ENCODE data around the gene DGKI. TPM values are rescaled to one million over a fixed set of nuclear protein-coding genes. Genes with fewer than 3 reads are reported as not detected.

Gene DGKI
- total RNA-seq, 2 experiments from 2014 or later: 0.46 TPM; not detected in 1

DNA sequence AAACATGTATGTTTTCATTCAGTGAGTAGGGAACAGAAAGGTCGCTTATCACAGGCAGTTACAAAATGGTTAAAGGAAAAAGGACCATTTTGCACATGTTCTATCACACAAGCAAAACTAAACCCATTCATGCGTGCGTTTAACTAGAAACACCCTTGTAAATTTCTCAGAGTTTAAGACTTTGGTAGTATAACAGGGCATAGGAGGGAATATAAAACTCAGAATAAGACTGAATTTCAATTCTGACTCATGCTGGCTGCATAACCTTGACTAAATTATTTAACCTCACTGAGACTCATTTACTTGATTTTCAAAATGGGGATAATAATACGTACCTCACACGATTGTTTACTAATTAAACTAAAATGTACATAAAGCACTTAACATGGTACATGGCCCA lies 259.4 kb downstream of the DGKI start:
- H3K9me2 ChIP-seq (ENCODE audit: insufficient read depth, low read length): no peaks in the 10 kb centered on the region
- H4K20me1 ChIP-seq (ENCODE audit: insufficient read depth, low read length): no peaks in the 10 kb centered on the region
- H3K36me3 ChIP-seq (ENCODE audit: insufficient read depth, low read length): no peaks in the 10 kb centered on the region
- no peak overlapping the region for H2AFZ ChIP-seq (ENCODE audit: low read length)
- no peak overlapping the region for H3K27ac ChIP-seq (ENCODE audit: low read depth, low read length, poor library complexity, severe bottlenecking)
- ChIA-PET POLR2A (no interaction called here), CTCF (ENCODE audit: unreplicated experiment) (no interaction called here)
- TF ChIP-seq, protein P1, sequence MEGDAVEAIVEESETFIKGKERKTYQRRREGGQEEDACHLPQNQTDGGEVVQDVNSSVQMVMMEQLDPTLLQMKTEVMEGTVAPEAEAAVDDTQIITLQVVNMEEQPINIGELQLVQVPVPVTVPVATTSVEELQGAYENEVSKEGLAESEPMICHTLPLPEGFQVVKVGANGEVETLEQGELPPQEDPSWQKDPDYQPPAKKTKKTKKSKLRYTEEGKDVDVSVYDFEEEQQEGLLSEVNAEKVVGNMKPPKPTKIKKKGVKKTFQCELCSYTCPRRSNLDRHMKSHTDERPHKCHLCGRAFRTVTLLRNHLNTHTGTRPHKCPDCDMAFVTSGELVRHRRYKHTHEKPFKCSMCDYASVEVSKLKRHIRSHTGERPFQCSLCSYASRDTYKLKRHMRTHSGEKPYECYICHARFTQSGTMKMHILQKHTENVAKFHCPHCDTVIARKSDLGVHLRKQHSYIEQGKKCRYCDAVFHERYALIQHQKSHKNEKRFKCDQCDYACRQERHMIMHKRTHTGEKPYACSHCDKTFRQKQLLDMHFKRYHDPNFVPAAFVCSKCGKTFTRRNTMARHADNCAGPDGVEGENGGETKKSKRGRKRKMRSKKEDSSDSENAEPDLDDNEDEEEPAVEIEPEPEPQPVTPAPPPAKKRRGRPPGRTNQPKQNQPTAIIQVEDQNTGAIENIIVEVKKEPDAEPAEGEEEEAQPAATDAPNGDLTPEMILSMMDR (conservative IDR thresholded peaks at IDR 0.05; ENCODE audit: low read length): no peak
- TF ChIP-seq EZH2phosphoT487 (IDR thresholded peaks at IDR 0.05; ENCODE audit: borderline replicate concordance, low read depth, low read length): no peak
- intact Hi-C loops (cut with micrococcal nuclease; ENCODE audit: unreplicated experiment): no loop called here
- no peak for DNase-seq (ENCODE audit: low spot score)
- no peaks in the 10 kb centered on the region for H3K9me3 ChIP-seq (ENCODE audit: low read length)
- no peak overlapping the region for H3K4me2 ChIP-seq (ENCODE audit: low read length)
- H3K79me2 ChIP-seq (ENCODE audit: insufficient read depth, low read depth, low read length): no peaks in the 10 kb centered on the region
- no TSS peak for BruUV-seq (replicated peaks)
- H3K4me3 ChIP-seq (ENCODE audit: low read depth, low read length, poor library complexity, severe bottlenecking): no peak overlapping the region
- no peaks in the 10 kb centered on the region for H3K4me1 ChIP-seq (ENCODE audit: insufficient read depth, low read length, poor library complexity, severe bottlenecking)

DNA sequence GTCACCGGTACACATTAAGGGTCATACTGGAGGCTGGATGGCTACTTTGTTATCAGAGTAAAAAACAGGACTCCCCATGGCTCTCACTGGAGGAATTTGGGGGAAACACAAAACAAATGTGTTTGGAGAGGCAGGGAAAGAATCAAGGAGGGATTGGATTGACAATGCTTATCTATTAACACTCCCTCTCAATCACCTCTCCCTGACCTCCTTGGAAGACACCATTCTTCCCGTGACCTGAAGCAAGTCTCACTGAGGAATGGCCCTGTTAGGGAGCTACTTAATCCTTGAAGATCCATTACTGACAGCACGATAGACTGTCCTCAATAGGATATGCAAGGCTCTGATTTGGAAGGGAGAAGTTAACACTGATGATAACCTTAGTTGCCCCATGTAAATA lies 261.2 kb downstream of the DGKI start:
- no peak overlapping the region for H3K4me3 ChIP-seq (ENCODE audit: low read depth, low read length, poor library complexity, severe bottlenecking)
- H3K4me1 ChIP-seq (ENCODE audit: insufficient read depth, low read length, poor library complexity, severe bottlenecking): no peaks in the 10 kb centered on the region
- H3K9me3 ChIP-seq (ENCODE audit: low read length): no peaks in the 10 kb centered on the region
- no peak overlapping the region for H3K27ac ChIP-seq (ENCODE audit: low read depth, low read length, poor library complexity, severe bottlenecking)
- no peak overlapping the region for H3K4me2 ChIP-seq (ENCODE audit: low read length)
- no peaks in the 10 kb centered on the region for H4K20me1 ChIP-seq (ENCODE audit: insufficient read depth, low read length)
- intact Hi-C loops (cut with micrococcal nuclease; ENCODE audit: unreplicated experiment): no loop called here
- no peaks in the 10 kb centered on the region for H3K36me3 ChIP-seq (ENCODE audit: insufficient read depth, low read length)
- H2AFZ ChIP-seq (ENCODE audit: low read length): no peak overlapping the region
- TF ChIP-seq, protein P1 (conservative IDR thresholded peaks at IDR 0.05; ENCODE audit: low read length): no peak
- no peak for TF ChIP-seq EZH2phosphoT487 (IDR thresholded peaks at IDR 0.05; ENCODE audit: borderline replicate concordance, low read depth, low read length)
- CTCF ChIA-PET (ENCODE audit: unreplicated experiment): no interaction called here
- BruUV-seq (replicated peaks): no TSS peak
- POLR2A ChIA-PET: interaction anchor here (0.5 kb wide), 1 partner anchor 24 kb away, joined by 3 read pairs; no protein-coding TSS in a partner anchor
- no peaks in the 10 kb centered on the region for H3K79me2 ChIP-seq (ENCODE audit: insufficient read depth, low read depth, low read length)
- no peaks in the 10 kb centered on the region for H3K9me2 ChIP-seq (ENCODE audit: insufficient read depth, low read length)
- DNase-seq (ENCODE audit: low spot score): no peak

DNA sequence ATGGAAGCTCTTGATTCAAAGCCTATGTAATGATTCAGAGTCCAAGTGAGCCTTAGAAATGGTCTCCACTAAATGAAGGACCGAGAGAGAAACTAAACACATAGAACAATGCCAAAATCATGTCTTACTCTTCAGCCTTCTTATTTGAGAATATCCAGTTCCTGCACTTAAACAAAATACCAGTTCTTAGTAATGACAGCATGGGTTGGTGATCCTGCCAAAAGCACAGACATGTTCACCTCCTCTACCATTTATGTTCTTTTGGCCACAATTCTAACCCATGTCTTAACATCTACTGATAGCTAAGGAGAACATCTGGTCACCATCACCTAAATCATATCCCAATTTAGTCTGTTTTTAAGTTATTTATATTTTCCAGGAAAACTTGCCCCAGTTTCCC lies 263.6 kb downstream of the DGKI start:
- Histone ChIP-seq H3K27ac (ENCODE audit: low read depth, low read length, poor library complexity, severe bottlenecking) (no peak overlapping the region), H4K20me1 (ENCODE audit: insufficient read depth, low read length) (no peaks in the 10 kb centered on the region), H3K4me2 (ENCODE audit: low read length) (no peak overlapping the region), H3K36me3 (ENCODE audit: insufficient read depth, low read length) (no peaks in the 10 kb centered on the region), H2AFZ (ENCODE audit: low read length) (no peak overlapping the region), H3K4me1 (ENCODE audit: insufficient read depth, low read length, poor library complexity, severe bottlenecking) (no peaks in the 10 kb centered on the region), H3K9me3 (ENCODE audit: low read length) (no peaks in the 10 kb centered on the region), H3K9me2 (ENCODE audit: insufficient read depth, low read length) (no peaks in the 10 kb centered on the region), H3K4me3 (ENCODE audit: low read depth, low read length, poor library complexity, severe bottlenecking) (no peak overlapping the region), H3K79me2 (ENCODE audit: insufficient read depth, low read depth, low read length) (no peaks in the 10 kb centered on the region)
- intact Hi-C loops (cut with micrococcal nuclease; ENCODE audit: unreplicated experiment): no loop called here
- CTCF ChIA-PET (ENCODE audit: unreplicated experiment): no interaction called here
- BruUV-seq (replicated peaks): no TSS peak
- DNase-seq (ENCODE audit: low spot score): no peak
- POLR2A ChIA-PET: interaction anchor here (0.6 kb wide), 1 partner anchor 744 kb away, joined by 4 read pairs; no protein-coding TSS in a partner anchor
- no peak for TF ChIP-seq EZH2phosphoT487 (IDR thresholded peaks at IDR 0.05; ENCODE audit: borderline replicate concordance, low read depth, low read length)
- TF ChIP-seq, protein P1 (conservative IDR thresholded peaks at IDR 0.05; ENCODE audit: low read length): no peak
